PC-9 (cell line): ENCODE results near the gene PRSS23. TPM values are rescaled to one million over a fixed set of nuclear protein-coding genes. Genes with fewer than 3 reads are reported as not detected.

ENCODE experiments used
- BruUV-seq: library from RNA; stranded (reverse); fragments of 400-500 nt; replicated peaks from 2 replicates; lab custom pipeline; 2021; lab: Mats Ljungman, UMichigan
- CTCF ChIA-PET: fragments of 300-600 bp; sonication (Branson Sonifier 250); formaldehyde crosslinking; loops from one replicate; lab custom pipeline; 2022; ENCODE audit warnings: antibody characterized with exemption; lab: Charles Lee
- POLR2A ChIA-PET: fragments of 300-600 bp; sonication (Branson Sonifier 250); formaldehyde crosslinking; loops from one replicate; lab custom pipeline; 2022; ENCODE audit warnings: antibody characterized with exemption; ENCODE audit not compliant: unreplicated experiment; lab: Charles Lee
- DNase-seq, 2 experiments: peaks; one replicate each; pipeline versions ENCODE4 v3.0.0 to v3.0.0-alpha.2; 2015 to 2022; ENCODE audit warnings: mixed read lengths in 1 of 2
- H2AFZ ChIP-seq: fragments of 200-600 bp; sonication (generic); 2 replicates; pipeline ENCODE4 v1.8.1; 2017; ENCODE audit warnings: antibody characterized with exemption
- H3F3A ChIP-seq: fragments of 200-600 bp; sonication (generic); 2 replicates; pipeline ENCODE4 v1.8.1; 2017; ENCODE audit warnings: antibody characterized with exemption, mild to moderate bottlenecking, low read depth; ENCODE audit not compliant: insufficient read depth
- H3K27ac ChIP-seq: fragments of 200-600 bp; sonication (generic); 2 replicates; pipeline ENCODE4 v1.6.1; 2016; ENCODE audit warnings: mixed run types
- H3K27me3 ChIP-seq: fragments of 200-600 bp; sonication (generic); 2 replicates; pipeline ENCODE4 v1.6.1; 2016; ENCODE audit warnings: low read depth, mixed run types; ENCODE audit not compliant: insufficient read depth
- H3K36me3 ChIP-seq: fragments of 200-600 bp; sonication (generic); 2 replicates; pipeline ENCODE4 v1.6.1; 2016; ENCODE audit warnings: low read depth, mixed run types
- H3K4me1 ChIP-seq: fragments of 200-600 bp; sonication (generic); replicated peaks from 2 replicates; pipeline ENCODE4 v1.6.1; 2016; ENCODE audit warnings: mixed run types; ENCODE audit not compliant: insufficient read depth
- H3K4me2 ChIP-seq: fragments of 200-600 bp; sonication (generic); 2 replicates; pipeline ENCODE4 v1.6.1; 2017; ENCODE audit warnings: mixed run types
- H3K4me3 ChIP-seq: fragments of 200-600 bp; sonication (generic); 2 replicates; pipeline ENCODE4 v1.6.1; 2016; ENCODE audit warnings: mixed run types
- H3K79me2 ChIP-seq: fragments of 200-600 bp; sonication (generic); 2 replicates; pipeline ENCODE4 v1.6.1; 2017; ENCODE audit warnings: low read depth, mixed run types
- H3K9me2 ChIP-seq: fragments of 200-600 bp; sonication (generic); 2 replicates; pipeline ENCODE4 v1.8.1; 2017; ENCODE audit warnings: mild to moderate bottlenecking; ENCODE audit not compliant: insufficient read depth
- H3K9me3 ChIP-seq: fragments of 200-600 bp; sonication (generic); 2 replicates; pipeline ENCODE4 v1.8.1; 2016; ENCODE audit warnings: low read depth; ENCODE audit not compliant: insufficient read depth
- H4K20me1 ChIP-seq: fragments of 200-600 bp; sonication (generic); 2 replicates; pipeline ENCODE4 v1.8.1; 2017; ENCODE audit not compliant: insufficient read depth
- CTCF ChIP-seq: fragments of 200-600 bp; sonication (generic); conservative IDR thresholded peaks from 2 replicates; pipeline ENCODE4 v1.6.1; 2017; ENCODE audit warnings: mixed run types, antibody characterized with exemption, mild to moderate bottlenecking, moderate library complexity
- EZH2 ChIP-seq: fragments of 200-600 bp; sonication (generic); IDR thresholded peaks from 2 replicates; pipeline ENCODE4 v1.8.0; 2017; ENCODE audit warnings: antibody characterized with exemption, low read depth
- intact Hi-C: fragments of 100-400 bp; cut with micrococcal nuclease; formaldehyde crosslinking; loops from one replicate; pipeline ENCODE4 v1.10.0; 2022; ENCODE audit not compliant: unreplicated experiment
- total RNA-seq: library from RNA; stranded (reverse); gene quantifications from 2 replicates; pipeline ENCODE4 v1.2.3, GENCODE V29; 2021

The PRSS23 gene
- total RNA-seq, 1 experiment from 2014 or later: 235 TPM

GRCh38 chr11:86814775-86815174 is 14.4 kb downstream of the PRSS23 start:
- DNase-seq: peak in 1 of 2 experiments; percentile 30
- TF ChIP-seq EZH2 (no peak), CTCF (no peak)

GRCh38 chr11:86815726-86816125 is 15.4 kb downstream of the PRSS23 start:
- intact Hi-C loops: loop anchor here (5.0 to 10.0 kb wide), 3 partner anchors 102 to 961 kb away; partner anchors contain the start of gene CCDC83
- no peak for DNase-seq

More at GRCh38 chr11:86814775-86815174, 14.4 kb downstream of the PRSS23 start:
- Histone ChIP-seq H3K79me2 (0 out of 2 replicates have a peak, but pooled peaks cover 3% of the 10 kb centered on the region), H3K4me1 (peaks cover 37% of the 10 kb centered on the region), H3K4me3 (no peak overlapping the region), H3K4me2 (no peak overlapping the region), H3F3A (peaks cover 30% of the 10 kb centered on the region; the same call in 1 of the 2 replicates), H2AFZ (no peak overlapping the region), H3K27me3 (no peaks in the 10 kb centered on the region), H3K36me3 (0 out of 2 replicates have a peak, but pooled peaks cover 4% of the 10 kb centered on the region), H3K27ac (no peak overlapping the region), H4K20me1 (no peaks in the 10 kb centered on the region), H3K9me3 (no peaks in the 10 kb centered on the region), H3K9me2 (no peaks in the 10 kb centered on the region)
- no TSS peak for BruUV-seq
- ChIA-PET POLR2A (interaction anchor here (0.6 kb wide), 1 partner anchor 79 kb away, joined by 3 read pairs; no protein-coding TSS in a partner anchor), CTCF (interaction anchor here (0.6 kb wide), 1 partner anchor 139 kb away, joined by 3 read pairs; no protein-coding TSS in a partner anchor)
- intact Hi-C loops: loop anchor here (5.0 to 10.0 kb wide), 3 partner anchors 103 to 960 kb away; partner anchors contain the start of gene CCDC83

GRCh38 chr11:86816251-86816726 is 15.9 kb downstream of the PRSS23 start:
- Histone ChIP-seq H3K27ac (no peak overlapping the region), H3K4me3 (no peak overlapping the region), H3K9me2 (no peaks in the 10 kb centered on the region), H2AFZ (no peak overlapping the region), H3K9me3 (no peaks in the 10 kb centered on the region), H3K79me2 (0 out of 2 replicates have a peak, but pooled peaks cover 3% of the 10 kb centered on the region), H3K4me1 (peaks cover 31% of the 10 kb centered on the region), H4K20me1 (no peaks in the 10 kb centered on the region), H3K36me3 (0 out of 2 replicates have a peak, but pooled peaks cover 4% of the 10 kb centered on the region), H3K4me2 (no peak overlapping the region), H3K27me3 (no peaks in the 10 kb centered on the region), H3F3A (peaks cover 17% of the 10 kb centered on the region; the same call in 1 of the 2 replicates)
- POLR2A ChIA-PET: no interaction called here
- TF ChIP-seq CTCF (no peak), EZH2 (no peak)
- intact Hi-C loops: loop anchor here (5.0 to 10.0 kb wide), 3 partner anchors 101 to 961 kb away; partner anchors contain the start of gene CCDC83
- peak in 1 of 2 experiments; percentile 32 for DNase-seq
- CTCF ChIA-PET: no interaction called here
- BruUV-seq: no TSS peak

More at GRCh38 chr11:86815726-86816125, 15.4 kb downstream of the PRSS23 start:
- 0 out of 2 replicates have a peak, but pooled peaks cover 4% of the 10 kb centered on the region for H3K36me3 ChIP-seq
- peaks cover 36% of the 10 kb centered on the region for H3K4me1 ChIP-seq
- H3K4me2 ChIP-seq: no peak overlapping the region
- TF ChIP-seq CTCF: no peak
- TF ChIP-seq EZH2: no peak
- peaks cover 23% of the 10 kb centered on the region; the same call in 1 of the 2 replicates for H3F3A ChIP-seq
- H3K79me2 ChIP-seq: 0 out of 2 replicates have a peak, but pooled peaks cover 3% of the 10 kb centered on the region
- no peaks in the 10 kb centered on the region for H4K20me1 ChIP-seq
- no peak overlapping the region for H3K4me3 ChIP-seq
- BruUV-seq: TSS peak; percentile 25
- H2AFZ ChIP-seq: no peak overlapping the region
- H3K9me3 ChIP-seq: no peaks in the 10 kb centered on the region
- ChIA-PET CTCF (no interaction called here), POLR2A (no interaction called here)
- no peaks in the 10 kb centered on the region for H3K9me2 ChIP-seq
- H3K27ac ChIP-seq: no peak overlapping the region
- H3K27me3 ChIP-seq: no peaks in the 10 kb centered on the region
